Ishikawa (cell line): Measurements from ENCODE around the gene DAB1.

ENCODE experiments used
- CEBPB ChIP-seq: IDR thresholded peaks from 2 replicates; pipeline ENCODE4 v1.6.1; 2012
- CREB1 ChIP-seq: IDR thresholded peaks from 2 replicates; pipeline ENCODE4 v1.6.1; 2012; ENCODE audit warnings: low read depth
- EGR1 ChIP-seq: IDR thresholded peaks from 2 replicates; pipeline ENCODE4 v1.6.1; 2012
- EP300 ChIP-seq: IDR thresholded peaks from 2 replicates; pipeline ENCODE4 v1.6.1; 2012; ENCODE audit warnings: borderline replicate concordance
- FOXM1 ChIP-seq: IDR thresholded peaks from 2 replicates; pipeline ENCODE4 v1.6.1; 2012; ENCODE audit warnings: low read depth, borderline replicate concordance
- MAX ChIP-seq: IDR thresholded peaks from 2 replicates; pipeline ENCODE4 v1.6.1; 2012
- NFIC ChIP-seq: IDR thresholded peaks from 2 replicates; pipeline ENCODE4 v1.6.1; 2012
- RAD21 ChIP-seq: IDR thresholded peaks from 2 replicates; pipeline ENCODE4 v1.6.1; 2012; ENCODE audit warnings: low read depth
- REST ChIP-seq: IDR thresholded peaks from 2 replicates; pipeline ENCODE4 v1.6.1; 2012; ENCODE audit warnings: low read depth, mild to moderate bottlenecking
- TAF1 ChIP-seq: IDR thresholded peaks from 2 replicates; pipeline ENCODE4 v1.6.1; 2012; ENCODE audit warnings: low read depth, mild to moderate bottlenecking
- TCF12 ChIP-seq: IDR thresholded peaks from 2 replicates; pipeline ENCODE4 v1.6.1; 2012; ENCODE audit warnings: low read depth
- YY1 ChIP-seq: IDR thresholded peaks from 2 replicates; pipeline ENCODE4 v1.6.1; 2012; ENCODE audit warnings: low read depth
- ZBTB7A ChIP-seq: IDR thresholded peaks from 2 replicates; pipeline ENCODE4 v1.6.1; 2012; ENCODE audit warnings: low read depth
- TF ChIP-seq, protein P1 (sequence below): IDR thresholded peaks from 2 replicates; pipeline ENCODE4 v1.6.1; 2012

DNA sequence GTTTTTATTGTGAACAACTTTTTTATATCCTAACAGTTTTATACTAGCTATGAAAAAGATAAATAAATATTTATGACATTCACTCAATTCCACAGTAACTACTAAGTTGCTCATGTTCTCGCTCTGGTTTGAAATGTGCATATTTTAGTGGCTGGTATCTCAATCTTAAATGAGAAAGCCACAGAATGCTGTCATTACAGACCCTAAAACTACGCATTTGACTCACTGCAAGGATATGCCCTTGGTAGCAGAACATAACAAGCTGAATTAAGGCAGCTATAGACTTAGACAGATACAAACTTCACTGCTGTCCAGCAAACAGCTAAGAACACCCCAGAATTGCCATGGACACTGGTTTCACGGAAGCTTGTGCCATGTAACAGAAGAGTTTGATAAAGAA, 19.0 kb downstream of the DAB1 start:
- TF ChIP-seq TAF1 (no peak), RAD21 (no peak), CREB1 (no peak), ZBTB7A (no peak), CEBPB (no peak), EP300 (no peak), MAX (no peak), REST (no peak), FOXM1 (no peak), YY1 (no peak), EGR1 (no peak), NFIC (no peak), TCF12 (no peak)
- TF ChIP-seq, protein P1, sequence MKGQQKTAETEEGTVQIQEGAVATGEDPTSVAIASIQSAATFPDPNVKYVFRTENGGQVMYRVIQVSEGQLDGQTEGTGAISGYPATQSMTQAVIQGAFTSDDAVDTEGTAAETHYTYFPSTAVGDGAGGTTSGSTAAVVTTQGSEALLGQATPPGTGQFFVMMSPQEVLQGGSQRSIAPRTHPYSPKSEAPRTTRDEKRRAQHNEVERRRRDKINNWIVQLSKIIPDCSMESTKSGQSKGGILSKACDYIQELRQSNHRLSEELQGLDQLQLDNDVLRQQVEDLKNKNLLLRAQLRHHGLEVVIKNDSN, result no peak
